Measurements from ENCODE around the gene CCL25. TPM values are rescaled to one million over a fixed set of nuclear protein-coding genes. Genes with fewer than 3 reads are reported as not detected.
"Not testable (repeated sequence)": the region's sequence is repeated elsewhere in the genome, so short reads cannot be mapped to it uniquely, and the experiment has no call there.

CCL25 gene
- total and polyA plus RNA-seq, 2 donors (not counting 3 experiments of a cell fraction or from before 2014, with no cell fraction given) = not detected

- Histone ChIP-seq H3K9me1 (replicated peaks; ENCODE audit: control insufficient read depth, extremely low read depth, insufficient read depth, low read length) (no peaks in the 10 kb centered on the region), H3K27ac (ENCODE audit: insufficient read depth, low read depth, low read length) (no peak overlapping the region), H2AFZ (ENCODE audit: low read depth, low read length) (no peak overlapping the region), H3K27me3 (ENCODE audit: control insufficient read depth in 2 of 2, insufficient read depth in 2 of 2, low read length in 2 of 2) (no peaks in the 10 kb centered on the region), H3K4me3 (replicated peaks in 1 of 3; ENCODE audit: insufficient read depth in 1 of 3, low read depth in 1 of 3, low read length in 3 of 3) (no peak overlapping the region), H3K4me1 (ENCODE audit: control insufficient read depth, extremely low read depth, insufficient read depth, low read length) (no peaks in the 10 kb centered on the region), H3K36me3 (ENCODE audit: control insufficient read depth in 2 of 2, extremely low read depth in 1 of 2, insufficient read depth in 2 of 2, low read length in 2 of 2) (no peaks in the 10 kb centered on the region), H3K9ac (replicated peaks; ENCODE audit: extremely low read depth, insufficient read depth, low read length) (no peak overlapping the region), H4K20me1 (replicated peaks; ENCODE audit: control insufficient read depth, extremely low read depth, insufficient read depth, low read length) (no peaks in the 10 kb centered on the region), H3K4me2 (ENCODE audit: insufficient read depth, low read length) (no peak overlapping the region), H3K9me3 (replicated peaks; ENCODE audit: control insufficient read depth, insufficient read depth, low read length) (no peaks in the 10 kb centered on the region), H3K79me2 (ENCODE audit: control insufficient read depth, insufficient read depth, low read length) (no peaks in the 10 kb centered on the region)
- TF ChIP-seq GATA2 (IDR thresholded peaks at IDR 0.05; ENCODE audit: insufficient read depth, insufficient read length, low read depth, low read length) = no peak
- no peak for TF ChIP-seq POLR2AphosphoS5 (IDR thresholded peaks at IDR 0.05; ENCODE audit: insufficient read depth, low read depth, low read length)
- no peak for TF ChIP-seq POLR2A (IDR thresholded peaks at IDR 0.05; ENCODE audit: low read depth, low read length)
- no peak for TF ChIP-seq MAX (IDR thresholded peaks at IDR 0.05; ENCODE audit: insufficient read depth, insufficient read length)
- no peak for TF ChIP-seq FOS (IDR thresholded peaks at IDR 0.05; ENCODE audit: borderline replicate concordance, insufficient read depth, low read length)
- no peak for TF ChIP-seq EZH2 (IDR thresholded peaks at IDR 0.05; ENCODE audit: borderline replicate concordance, low read depth, low read length, severe bottlenecking)
- no peak for TF ChIP-seq JUN (IDR thresholded peaks at IDR 0.05; ENCODE audit: borderline replicate concordance, insufficient read depth, insufficient read length, low read depth)
- no peak for TF ChIP-seq MYC (IDR thresholded peaks at IDR 0.05; ENCODE audit: low read depth, low read length)
- no peak for TF ChIP-seq CTCF (IDR thresholded peaks at IDR 0.05; ENCODE audit: extremely low read depth in 1 of 2, insufficient read depth in 1 of 2, low read depth in 1 of 2, low read length in 2 of 2)
- DNase-seq (ENCODE audit: low read depth, low spot score) (no peak), FAIRE-seq (no peak)
- POLR2A ChIA-PET = no interaction called here
- CTCF ChIA-PET = no interaction called here
- intact Hi-C loops (cut with micrococcal nuclease) = no loop called here
- no TSS peak for BruUV-seq (replicated peaks)
- dilution Hi-C loops (cut with MboI; ENCODE audit: extremely low pct_ligation_motif_present, low sequenced_read_pairs) = no loop called here
Measured at GRCh38 chr19:8023371-8023770, 29.2 kb upstream of the CCL25 start.

- H3K27ac ChIP-seq (ENCODE audit: insufficient read depth, low read depth, low read length); CTCF ChIA-PET; H4K20me1 ChIP-seq (replicated peaks; ENCODE audit: control insufficient read depth, extremely low read depth, insufficient read depth, low read length); intact Hi-C loops (cut with micrococcal nuclease); H3K4me1 ChIP-seq (ENCODE audit: control insufficient read depth, extremely low read depth, insufficient read depth, low read length); POLR2A ChIA-PET; H3K4me2 ChIP-seq (ENCODE audit: insufficient read depth, low read length); H2AFZ ChIP-seq (ENCODE audit: low read depth, low read length); DNase-seq (ENCODE audit: low read depth, low spot score); BruUV-seq (replicated peaks); H3K4me3 ChIP-seq (replicated peaks in 1 of 3; ENCODE audit: insufficient read depth in 1 of 3, low read depth in 1 of 3, low read length in 3 of 3); H3K9ac ChIP-seq (replicated peaks; ENCODE audit: extremely low read depth, insufficient read depth, low read length); dilution Hi-C loops (cut with MboI; ENCODE audit: extremely low pct_ligation_motif_present, low sequenced_read_pairs); FAIRE-seq; H3K27me3 ChIP-seq (ENCODE audit: control insufficient read depth in 2 of 2, insufficient read depth in 2 of 2, low read length in 2 of 2); H3K36me3 ChIP-seq (ENCODE audit: control insufficient read depth in 2 of 2, extremely low read depth in 1 of 2, insufficient read depth in 2 of 2, low read length in 2 of 2); H3K9me3 ChIP-seq (replicated peaks; ENCODE audit: control insufficient read depth, insufficient read depth, low read length); H3K9me1 ChIP-seq (replicated peaks; ENCODE audit: control insufficient read depth, extremely low read depth, insufficient read depth, low read length); H3K79me2 ChIP-seq (ENCODE audit: control insufficient read depth, insufficient read depth, low read length): not testable (repeated sequence)
Measured at GRCh38 chr19:8024256-8024655, 28.3 kb upstream of the CCL25 start.

Measured in endothelial cell of umbilical vein (primary cell).